ENCODE data around the gene AHNAK2.
"Not testable (repeated sequence)": the region's sequence is repeated elsewhere in the genome, so short reads cannot be mapped to it uniquely, and the experiment has no call there.

AHNAK2 gene

DNA sequence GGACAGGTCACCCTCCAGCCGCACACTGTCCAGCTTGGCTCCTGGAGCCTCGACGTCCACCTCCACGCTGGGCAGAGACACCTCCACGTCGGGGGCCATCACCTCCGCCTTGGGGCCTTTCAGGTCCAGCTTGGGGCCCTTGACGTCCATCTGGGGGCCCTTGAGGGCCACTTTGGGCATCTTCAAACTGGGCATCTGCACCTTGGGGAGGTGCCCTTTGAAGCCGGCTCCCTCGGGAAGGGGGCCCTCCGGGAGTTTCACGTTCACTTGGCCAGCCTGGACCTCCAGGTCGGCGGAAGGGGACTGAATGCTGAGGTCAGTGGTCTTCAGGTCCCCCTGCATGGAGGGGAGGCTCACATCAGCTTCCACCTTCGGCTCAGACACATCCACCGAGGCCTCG is 28.2 kb downstream of the AHNAK2 start:
- no peaks in the 10 kb centered on the region for H3K4me1 ChIP-seq
- no peak overlapping the region for H3K4me3 ChIP-seq
- H3K27me3 ChIP-seq = no peaks in the 10 kb centered on the region
- no peak for DNase-seq
- no peaks in the 10 kb centered on the region for H3K9me3 ChIP-seq
- no peak overlapping the region for H3K27ac ChIP-seq
- intact Hi-C loops (cut with DNase I; ENCODE audit: low total_unique reads) = no loop called here
- peaks cover 0 to 30% (median 11%) of the 10 kb centered on the region in 3 donors for H3K36me3 ChIP-seq
- TF ChIP-seq, protein P1, sequence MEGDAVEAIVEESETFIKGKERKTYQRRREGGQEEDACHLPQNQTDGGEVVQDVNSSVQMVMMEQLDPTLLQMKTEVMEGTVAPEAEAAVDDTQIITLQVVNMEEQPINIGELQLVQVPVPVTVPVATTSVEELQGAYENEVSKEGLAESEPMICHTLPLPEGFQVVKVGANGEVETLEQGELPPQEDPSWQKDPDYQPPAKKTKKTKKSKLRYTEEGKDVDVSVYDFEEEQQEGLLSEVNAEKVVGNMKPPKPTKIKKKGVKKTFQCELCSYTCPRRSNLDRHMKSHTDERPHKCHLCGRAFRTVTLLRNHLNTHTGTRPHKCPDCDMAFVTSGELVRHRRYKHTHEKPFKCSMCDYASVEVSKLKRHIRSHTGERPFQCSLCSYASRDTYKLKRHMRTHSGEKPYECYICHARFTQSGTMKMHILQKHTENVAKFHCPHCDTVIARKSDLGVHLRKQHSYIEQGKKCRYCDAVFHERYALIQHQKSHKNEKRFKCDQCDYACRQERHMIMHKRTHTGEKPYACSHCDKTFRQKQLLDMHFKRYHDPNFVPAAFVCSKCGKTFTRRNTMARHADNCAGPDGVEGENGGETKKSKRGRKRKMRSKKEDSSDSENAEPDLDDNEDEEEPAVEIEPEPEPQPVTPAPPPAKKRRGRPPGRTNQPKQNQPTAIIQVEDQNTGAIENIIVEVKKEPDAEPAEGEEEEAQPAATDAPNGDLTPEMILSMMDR (IDR thresholded peaks at IDR 0.05) = no peak

DNA sequence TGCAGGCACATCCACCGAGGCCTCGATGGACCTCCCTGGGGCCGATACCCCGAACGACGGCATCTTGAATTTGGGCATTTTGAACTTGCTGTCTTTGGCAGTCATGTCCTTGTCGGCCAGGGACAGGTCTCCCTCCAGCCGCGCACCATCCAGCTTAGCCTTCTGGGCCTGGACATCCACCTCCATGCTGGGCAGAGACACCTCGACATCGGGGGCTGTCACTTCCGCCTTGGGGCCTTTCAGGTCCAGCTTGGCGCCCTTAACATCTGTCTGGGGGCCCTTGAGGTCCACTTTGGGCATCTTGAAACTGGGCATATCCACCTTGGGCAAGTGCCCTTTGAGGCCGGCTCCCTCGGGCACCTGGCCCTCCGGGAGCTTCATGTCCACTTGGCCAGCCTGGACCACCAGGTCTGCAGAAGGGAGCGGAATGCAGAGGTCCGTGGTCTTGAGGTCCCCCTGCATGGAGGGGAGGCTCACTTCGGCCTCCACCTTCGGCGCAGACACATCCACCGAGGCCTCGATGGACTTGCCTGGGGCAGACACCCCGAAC is 28.7 kb downstream of the AHNAK2 start:
- H3K4me3 ChIP-seq; H3K9me3 ChIP-seq; H3K4me1 ChIP-seq; H3K27me3 ChIP-seq; intact Hi-C loops (cut with DNase I; ENCODE audit: low total_unique reads); H3K27ac ChIP-seq: not testable (repeated sequence)
- H3K36me3 ChIP-seq = peaks cover 0 to 29% (median 6%) of the 10 kb centered on the region in 3 donors
- peak in 1 of 2 donors; percentile 33 for DNase-seq

DNA sequence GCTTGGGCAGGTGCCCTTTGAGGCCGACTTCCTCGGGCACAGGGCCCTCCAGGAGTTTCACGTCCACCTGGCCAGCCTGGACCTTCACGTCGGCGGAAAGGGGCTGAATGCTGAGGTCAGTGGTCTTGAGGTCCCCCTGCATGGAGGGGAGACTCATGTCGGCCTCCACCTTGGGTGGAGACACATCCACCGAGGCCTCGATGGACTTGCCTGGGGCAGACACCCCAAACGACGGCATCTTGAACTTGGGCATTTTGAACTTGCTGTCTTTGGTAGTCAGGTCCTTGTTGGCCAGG is 29.5 kb downstream of the AHNAK2 start:
- no peaks in the 10 kb centered on the region for H3K4me1 ChIP-seq
- H3K9me3 ChIP-seq = no peaks in the 10 kb centered on the region
- no peaks in the 10 kb centered on the region for H3K27me3 ChIP-seq
- H3K4me3 ChIP-seq = no peak overlapping the region
- peaks cover 0 to 27% (median 0%) of the 10 kb centered on the region in 3 donors for H3K36me3 ChIP-seq
- no peak overlapping the region for H3K27ac ChIP-seq
- DNase-seq = peak in 1 of 2 donors; percentile 39
- TF ChIP-seq, protein P1 (IDR thresholded peaks at IDR 0.05) = no peak
- intact Hi-C loops (cut with DNase I; ENCODE audit: low total_unique reads) = no loop called here

DNA sequence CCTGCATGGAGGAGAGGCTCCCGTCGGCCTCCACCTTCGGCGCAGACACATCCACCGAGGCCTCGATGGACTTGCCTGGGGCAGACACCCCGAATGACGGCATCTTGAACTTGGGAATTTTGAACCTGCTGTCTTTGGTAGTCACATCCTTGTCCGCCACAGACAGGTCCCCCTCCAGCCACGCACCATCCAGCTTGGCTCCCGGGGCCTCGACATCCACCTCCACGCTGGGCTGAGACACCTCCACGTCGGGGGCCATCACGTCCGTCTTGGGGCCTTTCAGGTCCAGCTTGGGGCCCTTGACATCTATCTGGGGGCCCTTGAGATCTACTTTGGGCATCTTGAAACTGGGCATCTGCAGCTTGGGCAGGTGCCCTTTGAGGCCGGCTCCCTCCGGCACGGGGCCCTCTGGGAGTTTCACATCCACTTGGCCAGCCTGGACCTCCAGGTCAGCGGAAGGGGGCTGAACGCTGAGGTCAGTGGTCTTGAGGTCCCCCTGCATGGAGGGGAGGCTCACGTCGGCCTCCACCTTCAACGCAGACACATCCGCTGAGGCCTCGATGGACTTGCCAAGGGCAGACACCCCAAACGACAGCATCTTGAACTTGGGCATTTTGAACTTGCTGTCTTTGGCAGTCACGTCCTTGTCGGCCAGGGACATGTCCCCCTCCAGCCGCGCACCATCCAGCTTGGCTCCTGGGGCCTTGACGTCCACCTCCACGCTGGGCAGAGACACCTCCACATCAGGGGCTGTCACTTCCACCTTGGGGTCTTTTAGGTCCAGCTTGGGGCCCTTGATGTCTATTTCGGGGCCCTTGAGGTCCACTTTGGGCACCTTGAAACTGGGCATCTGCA is 30.1 kb downstream of the AHNAK2 start:
- peaks cover 0 to 30% (median 0%) of the 10 kb centered on the region in 3 donors for H3K36me3 ChIP-seq
- H3K27me3 ChIP-seq; H3K9me3 ChIP-seq; H3K27ac ChIP-seq; intact Hi-C loops (cut with DNase I; ENCODE audit: low total_unique reads); H3K4me3 ChIP-seq; H3K4me1 ChIP-seq: not testable (repeated sequence)
- peak in 1 of 2 donors; percentile 63 for DNase-seq

DNA sequence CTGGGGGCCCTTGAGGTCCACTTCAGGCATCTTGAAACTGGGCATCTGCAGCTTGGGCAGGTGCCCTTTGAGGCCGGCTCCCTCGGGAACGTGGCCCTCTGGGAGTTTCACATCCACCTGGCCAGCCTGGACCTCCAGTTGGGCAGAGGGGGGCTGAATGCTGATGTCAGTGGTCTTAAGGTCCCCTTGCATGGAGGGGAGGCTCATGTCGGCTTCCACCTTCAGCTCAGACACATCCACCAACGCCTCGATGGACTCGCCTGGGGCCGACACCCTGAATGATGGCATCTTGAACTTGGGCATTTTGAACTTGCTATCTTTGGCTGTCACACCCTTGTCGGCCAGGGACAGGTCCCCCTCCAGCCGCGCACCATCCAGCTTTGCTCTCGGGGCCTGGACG is 31.0 kb downstream of the AHNAK2 start:
- peaks cover 0 to 40% (median 0%) of the 10 kb centered on the region in 3 donors for H3K36me3 ChIP-seq
- intact Hi-C loops (cut with DNase I; ENCODE audit: low total_unique reads); H3K27ac ChIP-seq; H3K4me1 ChIP-seq; H3K4me3 ChIP-seq; H3K9me3 ChIP-seq; H3K27me3 ChIP-seq: not testable (repeated sequence)
- peak in 1 of 2 donors; percentile 57 for DNase-seq

DNA sequence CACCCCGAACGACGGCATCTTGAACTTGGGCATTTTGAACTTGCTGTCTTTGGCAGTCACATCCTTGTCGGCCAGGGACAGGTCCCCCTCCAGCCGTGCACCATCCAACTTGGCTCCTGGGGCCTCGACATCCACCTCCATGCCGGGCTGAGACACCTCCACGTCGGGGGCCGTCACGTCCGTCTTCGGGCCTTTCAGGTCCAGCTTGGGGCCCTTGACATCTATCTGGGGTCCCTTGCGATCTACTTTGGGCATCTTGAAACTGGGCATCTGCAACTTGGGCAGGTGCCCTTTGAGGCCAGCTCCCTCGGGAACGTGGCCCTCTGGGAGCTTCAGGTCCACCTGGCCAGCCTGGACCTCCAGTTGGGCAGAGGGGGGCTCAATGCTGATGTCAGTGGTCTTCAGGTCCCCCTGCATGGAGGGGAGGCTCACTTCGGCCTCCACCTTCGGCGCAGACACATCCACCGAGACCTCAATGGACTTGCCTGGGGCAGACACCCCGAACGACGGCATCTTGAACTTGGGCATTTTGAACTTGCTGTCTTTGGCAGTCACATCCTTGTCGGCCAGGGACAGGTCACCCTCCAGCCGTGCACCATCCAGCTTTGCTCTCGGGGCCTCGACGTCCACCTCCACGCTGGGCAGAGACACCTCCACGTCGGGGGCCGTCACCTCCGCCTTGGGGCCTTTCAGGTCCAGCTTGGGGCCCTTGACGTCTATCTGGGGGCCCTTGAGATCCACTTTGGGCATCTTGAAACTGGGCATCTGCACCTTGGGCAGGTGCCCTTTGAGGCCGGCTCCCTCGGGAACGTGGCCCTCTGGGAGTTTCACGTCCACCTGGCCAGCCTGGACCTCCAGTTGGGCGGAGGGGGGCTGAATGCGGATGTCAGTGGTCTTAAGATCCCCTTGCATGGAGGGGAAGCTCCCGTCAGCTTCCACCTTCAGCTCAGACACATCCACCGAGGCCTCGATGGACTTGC is 31.9 kb downstream of the AHNAK2 start:
- DNase-seq = peak in 1 of 2 donors; percentile 48
- peaks cover 0 to 48% (median 0%) of the 10 kb centered on the region in 3 donors for H3K36me3 ChIP-seq

DNA sequence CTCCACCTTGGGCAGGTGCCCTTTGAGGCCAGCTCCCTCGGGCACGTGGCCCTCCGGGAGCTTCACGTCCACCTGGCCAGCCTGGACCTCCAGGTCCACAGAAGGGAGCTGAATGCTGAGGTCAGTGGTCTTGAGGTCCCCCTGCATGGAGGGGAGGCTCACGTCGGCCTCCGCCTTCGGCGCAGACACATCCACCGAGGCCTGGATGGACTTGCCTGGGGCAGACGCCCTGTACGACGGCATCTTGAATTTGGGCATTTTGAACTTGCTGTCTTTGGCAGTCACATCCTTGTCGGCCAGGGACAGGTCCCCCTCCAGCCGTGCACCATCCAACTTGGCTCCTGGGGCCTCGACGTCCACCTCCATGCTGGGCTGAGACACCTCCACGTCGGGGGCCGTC is 32.9 kb downstream of the AHNAK2 start:
- peak in 1 of 2 donors; percentile 53 for DNase-seq
- H3K9me3 ChIP-seq; H3K27me3 ChIP-seq; intact Hi-C loops (cut with DNase I; ENCODE audit: low total_unique reads); H3K27ac ChIP-seq; H3K4me1 ChIP-seq; H3K4me3 ChIP-seq: not testable (repeated sequence)
- H3K36me3 ChIP-seq = peaks cover 0 to 58% (median 0%) of the 10 kb centered on the region in 3 donors

More for the DNA sequence above, 31.9 kb downstream of the AHNAK2 start:
- intact Hi-C loops (cut with DNase I; ENCODE audit: low total_unique reads); H3K9me3 ChIP-seq; H3K4me1 ChIP-seq; H3K27me3 ChIP-seq; H3K4me3 ChIP-seq; H3K27ac ChIP-seq: not testable (repeated sequence)

DNA sequence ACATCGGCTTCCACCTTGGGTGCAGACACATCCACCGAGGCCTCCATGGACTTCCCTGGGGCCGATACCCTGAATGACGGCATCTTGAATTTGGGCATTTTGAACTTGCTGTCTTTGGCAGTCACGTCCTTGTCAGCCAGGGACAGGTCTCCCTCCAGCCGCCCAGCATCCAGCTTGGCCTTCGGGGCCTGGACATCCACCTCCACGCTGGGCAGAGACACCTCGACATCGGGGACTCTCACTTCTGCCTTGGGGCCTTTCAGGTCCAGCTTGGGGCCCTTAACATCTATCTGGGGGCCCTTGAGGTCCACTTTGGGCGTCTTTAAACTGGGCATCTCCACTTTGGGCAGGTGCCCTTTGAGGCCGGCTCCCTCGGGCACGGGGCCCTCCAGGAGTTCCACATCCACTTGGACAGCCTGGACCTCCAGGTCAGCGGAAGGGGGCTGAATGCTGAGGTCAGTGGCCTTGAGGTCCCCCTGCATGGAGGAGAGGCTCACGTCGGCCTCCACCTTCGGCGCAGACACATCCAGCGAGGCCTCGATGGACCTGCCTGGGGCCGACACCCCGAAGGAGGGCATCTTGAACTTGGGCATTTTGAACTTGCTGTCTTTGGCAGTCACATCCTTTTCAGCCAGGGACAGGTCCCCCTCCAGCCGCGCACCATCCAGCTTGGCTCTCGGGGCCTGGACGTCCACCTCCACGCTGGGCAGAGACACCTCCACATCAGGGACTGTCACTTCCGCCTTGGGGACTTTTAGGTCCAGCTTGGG is 33.6 kb downstream of the AHNAK2 start:
- DNase-seq = peak in 1 of 2 donors; percentile 54
- H3K4me1 ChIP-seq; H3K4me3 ChIP-seq; intact Hi-C loops (cut with DNase I; ENCODE audit: low total_unique reads); H3K9me3 ChIP-seq; H3K27ac ChIP-seq; H3K27me3 ChIP-seq: not testable (repeated sequence)
- H3K36me3 ChIP-seq = peaks cover 0 to 58% (median 3%) of the 10 kb centered on the region in 3 donors

DNA sequence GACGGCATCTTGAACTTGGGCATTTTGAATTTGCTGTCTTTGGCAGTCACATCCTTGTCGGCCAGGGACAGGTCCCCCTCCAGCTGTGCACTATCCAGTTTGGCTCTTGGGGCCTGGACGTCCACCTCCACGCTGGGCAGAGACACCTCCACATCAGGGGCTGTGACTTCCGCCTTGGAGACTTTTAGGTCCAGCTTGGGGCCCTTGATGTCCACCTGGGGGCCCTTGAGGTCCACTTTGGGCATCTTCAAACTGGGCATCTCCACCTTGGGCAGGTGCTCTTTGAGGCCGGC is 34.2 kb downstream of the AHNAK2 start:
- H3K4me3 ChIP-seq; H3K27me3 ChIP-seq; H3K9me3 ChIP-seq; intact Hi-C loops (cut with DNase I; ENCODE audit: low total_unique reads); H3K27ac ChIP-seq; H3K4me1 ChIP-seq: not testable (repeated sequence)
- H3K36me3 ChIP-seq = peaks cover 0 to 58% (median 5%) of the 10 kb centered on the region in 3 donors
- peak in 1 of 2 donors; percentile 43 for DNase-seq

DNA sequence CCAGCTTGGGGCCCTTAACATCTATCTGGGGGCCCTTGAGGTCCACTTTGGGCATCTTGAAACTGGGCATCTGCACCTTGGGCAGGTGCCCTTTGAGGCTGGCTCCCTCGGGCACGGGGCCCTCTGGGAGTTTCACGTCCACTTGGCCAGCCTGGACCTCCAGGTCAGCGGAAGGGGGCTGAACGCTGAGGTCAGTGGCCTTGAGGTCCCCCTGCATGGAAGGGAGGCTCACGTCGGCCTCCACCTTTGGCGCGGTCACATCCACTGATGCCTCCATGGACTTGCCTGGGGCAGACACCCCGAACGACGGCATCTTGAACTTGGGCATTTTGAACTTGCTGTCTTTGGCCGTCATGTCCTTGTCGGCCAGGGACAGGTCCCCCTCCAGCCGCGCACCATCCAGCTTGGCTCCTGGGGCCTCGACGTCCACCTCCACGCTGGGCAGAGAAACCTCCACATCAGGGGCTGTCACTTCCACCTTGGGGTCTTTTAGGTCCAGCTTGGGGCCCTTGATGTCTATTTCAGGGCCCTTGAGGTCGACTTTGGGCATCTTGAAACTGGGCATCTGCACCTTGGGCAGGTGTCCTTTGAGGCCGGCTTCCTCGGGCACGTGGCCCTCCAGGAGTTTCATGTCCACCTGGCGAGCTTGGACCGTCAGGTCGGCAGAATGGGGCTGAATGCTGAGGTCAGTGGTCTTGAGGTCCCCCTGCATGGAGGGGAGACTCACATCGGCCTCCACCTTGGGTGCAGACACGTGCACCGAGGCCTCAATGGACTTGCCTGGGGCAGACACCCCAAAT is 34.8 kb downstream of the AHNAK2 start:
- H3K36me3 ChIP-seq = peaks cover 0 to 55% (median 5%) of the 10 kb centered on the region in 3 donors
- not testable (repeated sequence) for DNase-seq, H3K27ac ChIP-seq

More for the DNA sequence above, 34.8 kb downstream of the AHNAK2 start:
- H3K27me3 ChIP-seq; H3K9me3 ChIP-seq; H3K4me1 ChIP-seq; intact Hi-C loops (cut with DNase I; ENCODE audit: low total_unique reads); H3K4me3 ChIP-seq: not testable (repeated sequence)
